PFSK-1 (cell line): ENCODE results near the gene THSD7B.

ENCODE experiments used
- FOXP2 ChIP-seq: optimal IDR thresholded peaks from 2 replicates; pipeline ENCODE3; 2011; ENCODE audit warnings: borderline replicate concordance, control low read depth, inconsistent platforms; ENCODE audit not compliant: insufficient read depth; ENCODE audit errors: extremely low read length, extremely low read depth
- POLR2AphosphoS5 ChIP-seq: IDR thresholded peaks from 2 replicates; pipeline ENCODE4 v1.6.1; 2012; ENCODE audit warnings: low read depth, mild to moderate bottlenecking, control low read depth, low read length, moderate library complexity
- SIN3A ChIP-seq: IDR thresholded peaks from 2 replicates; pipeline ENCODE4 v1.6.1; 2012; ENCODE audit warnings: mild to moderate bottlenecking, low read length, moderate library complexity, borderline replicate concordance; ENCODE audit not compliant: insufficient read depth
- TAF1 ChIP-seq: IDR thresholded peaks from 2 replicates; pipeline ENCODE4 v1.6.1; 2012; ENCODE audit warnings: low read length, control low read depth, borderline replicate concordance; ENCODE audit not compliant: insufficient read depth
- TF ChIP-seq, protein P1 (sequence below), 2 experiments: IDR thresholded peaks; 2 replicates each; pipeline versions ENCODE4 v1.6.1 to v1.8.0; 2011 to 2012; ENCODE audit warnings: low read depth in 2 of 2, low read length in 2 of 2, control low read depth in 1 of 2, inconsistent platforms in 1 of 2, mild to moderate bottlenecking in 1 of 2, moderate library complexity in 1 of 2; ENCODE audit not compliant: insufficient read depth in 1 of 2

The THSD7B gene

DNA sequence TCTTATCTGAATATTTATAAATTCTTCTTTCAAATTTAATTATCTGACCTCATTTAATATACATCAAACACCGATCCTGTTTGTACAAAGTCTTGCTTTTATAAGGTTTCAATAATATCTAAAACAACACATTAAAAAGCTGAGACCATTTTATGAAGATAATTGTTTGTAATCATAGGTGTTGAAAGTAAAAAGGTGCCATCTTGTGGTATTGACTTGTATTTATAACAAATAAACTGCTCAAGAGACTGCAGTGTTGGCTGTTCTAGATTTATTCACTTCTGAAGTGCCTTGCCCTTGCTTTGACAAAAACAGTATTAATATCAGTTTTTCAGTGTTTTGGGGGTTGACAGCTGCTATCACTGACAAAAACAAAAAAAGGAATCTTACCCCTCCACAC lies 912.1 kb downstream of the THSD7B start:
- no peak for TF ChIP-seq SIN3A
- no peak for TF ChIP-seq TAF1
- TF ChIP-seq FOXP2: no peak
- TF ChIP-seq, protein P1, sequence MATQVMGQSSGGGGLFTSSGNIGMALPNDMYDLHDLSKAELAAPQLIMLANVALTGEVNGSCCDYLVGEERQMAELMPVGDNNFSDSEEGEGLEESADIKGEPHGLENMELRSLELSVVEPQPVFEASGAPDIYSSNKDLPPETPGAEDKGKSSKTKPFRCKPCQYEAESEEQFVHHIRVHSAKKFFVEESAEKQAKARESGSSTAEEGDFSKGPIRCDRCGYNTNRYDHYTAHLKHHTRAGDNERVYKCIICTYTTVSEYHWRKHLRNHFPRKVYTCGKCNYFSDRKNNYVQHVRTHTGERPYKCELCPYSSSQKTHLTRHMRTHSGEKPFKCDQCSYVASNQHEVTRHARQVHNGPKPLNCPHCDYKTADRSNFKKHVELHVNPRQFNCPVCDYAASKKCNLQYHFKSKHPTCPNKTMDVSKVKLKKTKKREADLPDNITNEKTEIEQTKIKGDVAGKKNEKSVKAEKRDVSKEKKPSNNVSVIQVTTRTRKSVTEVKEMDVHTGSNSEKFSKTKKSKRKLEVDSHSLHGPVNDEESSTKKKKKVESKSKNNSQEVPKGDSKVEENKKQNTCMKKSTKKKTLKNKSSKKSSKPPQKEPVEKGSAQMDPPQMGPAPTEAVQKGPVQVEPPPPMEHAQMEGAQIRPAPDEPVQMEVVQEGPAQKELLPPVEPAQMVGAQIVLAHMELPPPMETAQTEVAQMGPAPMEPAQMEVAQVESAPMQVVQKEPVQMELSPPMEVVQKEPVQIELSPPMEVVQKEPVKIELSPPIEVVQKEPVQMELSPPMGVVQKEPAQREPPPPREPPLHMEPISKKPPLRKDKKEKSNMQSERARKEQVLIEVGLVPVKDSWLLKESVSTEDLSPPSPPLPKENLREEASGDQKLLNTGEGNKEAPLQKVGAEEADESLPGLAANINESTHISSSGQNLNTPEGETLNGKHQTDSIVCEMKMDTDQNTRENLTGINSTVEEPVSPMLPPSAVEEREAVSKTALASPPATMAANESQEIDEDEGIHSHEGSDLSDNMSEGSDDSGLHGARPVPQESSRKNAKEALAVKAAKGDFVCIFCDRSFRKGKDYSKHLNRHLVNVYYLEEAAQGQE (IDR thresholded peaks at IDR 0.05; ENCODE audit: insufficient read depth in 1 of 2, low read depth in 2 of 2, low read length in 2 of 2): no peak
- no peak for TF ChIP-seq POLR2AphosphoS5

DNA sequence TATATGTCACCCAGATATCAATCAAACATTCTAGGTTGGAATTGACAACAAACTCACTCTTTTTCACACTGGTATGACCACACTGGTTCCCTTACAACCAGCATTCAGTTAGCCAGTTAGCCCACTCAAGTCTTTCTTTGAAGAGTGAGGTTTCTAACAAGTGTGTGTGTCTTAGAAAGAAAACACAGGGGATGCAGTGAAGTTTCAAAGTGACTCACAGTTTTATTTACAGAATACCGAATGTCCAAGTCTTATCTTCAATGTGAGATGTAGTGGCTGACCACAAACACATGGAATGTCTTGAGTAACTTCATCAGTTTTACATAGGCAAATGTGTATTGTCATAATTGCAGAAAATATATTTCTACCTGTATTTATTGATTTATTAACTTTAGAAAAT lies 924.2 kb downstream of the THSD7B start:
- TF ChIP-seq TAF1 (no peak), POLR2AphosphoS5 (no peak), FOXP2 (no peak), SIN3A (no peak)
- TF ChIP-seq, protein P1 (IDR thresholded peaks at IDR 0.05; ENCODE audit: insufficient read depth in 1 of 2, low read depth in 2 of 2, low read length in 2 of 2): no peak

DNA sequence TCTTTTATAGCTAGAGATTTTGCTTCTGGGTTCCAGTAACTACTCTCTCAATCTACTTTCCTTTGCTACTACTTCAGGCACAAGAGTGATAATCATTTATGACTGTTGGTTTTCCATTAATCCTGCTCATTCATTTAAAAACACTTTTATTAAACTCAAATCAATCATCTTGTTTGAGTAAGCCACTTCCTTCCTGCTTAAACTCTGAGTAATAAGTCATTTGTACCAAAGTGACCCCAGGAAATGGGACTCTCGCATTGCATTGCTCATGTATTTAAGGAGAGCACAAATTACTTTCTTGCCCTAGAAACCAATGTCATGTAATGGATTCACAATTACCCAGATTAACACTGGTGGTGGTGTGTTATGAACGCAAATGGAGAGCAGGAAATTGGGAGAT lies 928.2 kb downstream of the THSD7B start:
- TF ChIP-seq FOXP2: no peak
- no peak for TF ChIP-seq TAF1
- TF ChIP-seq, protein P1 (IDR thresholded peaks at IDR 0.05; ENCODE audit: insufficient read depth in 1 of 2, low read depth in 2 of 2, low read length in 2 of 2): no peak
- no peak for TF ChIP-seq SIN3A
- no peak for TF ChIP-seq POLR2AphosphoS5

DNA sequence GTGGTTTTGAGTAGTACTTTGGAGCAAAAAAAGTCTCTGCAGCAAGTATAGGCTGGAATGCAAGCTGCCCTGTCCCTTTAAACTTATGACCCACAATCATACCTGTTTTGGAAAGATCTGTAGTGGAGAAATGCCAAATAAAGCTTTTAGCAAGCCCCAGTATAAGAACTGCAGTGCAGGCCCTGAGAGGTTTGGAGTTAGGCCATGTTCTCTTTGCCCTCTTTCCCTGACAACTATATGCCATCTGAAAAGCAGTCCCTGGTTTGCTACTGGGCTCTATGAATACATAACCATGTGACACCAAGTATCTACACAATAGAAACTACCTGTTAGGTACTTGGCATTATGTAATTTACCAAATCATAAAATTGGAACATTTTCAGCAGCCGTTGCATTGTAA lies 931.6 kb downstream of the THSD7B start:
- TF ChIP-seq POLR2AphosphoS5 (no peak), SIN3A (no peak), FOXP2 (no peak), TAF1 (no peak)
- TF ChIP-seq, protein P1 (IDR thresholded peaks at IDR 0.05; ENCODE audit: insufficient read depth in 1 of 2, low read depth in 2 of 2, low read length in 2 of 2): no peak

DNA sequence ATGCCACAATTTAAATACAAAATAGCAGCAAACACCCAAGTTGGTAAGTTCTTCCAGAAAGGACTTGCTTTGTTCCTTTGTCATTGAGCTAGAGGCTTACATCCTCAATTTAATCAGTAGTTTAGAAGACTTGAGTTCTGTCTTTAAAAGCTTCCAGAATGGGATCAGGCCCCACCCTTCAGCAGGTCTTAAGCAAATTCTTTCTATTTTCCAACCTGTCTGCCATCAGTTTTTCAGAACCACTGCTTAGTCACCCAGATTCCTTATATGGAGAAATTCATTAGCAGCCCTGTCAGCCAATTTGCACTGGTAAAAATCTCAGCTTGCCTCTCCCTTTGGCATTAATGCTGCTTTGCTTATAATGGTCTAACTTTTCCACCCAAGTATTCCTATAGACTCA lies 935.3 kb downstream of the THSD7B start:
- TF ChIP-seq POLR2AphosphoS5 (no peak), FOXP2 (no peak), TAF1 (no peak), SIN3A (no peak)
- TF ChIP-seq, protein P1 (IDR thresholded peaks at IDR 0.05; ENCODE audit: insufficient read depth in 1 of 2, low read depth in 2 of 2, low read length in 2 of 2): no peak
